Activated naive CD8-positive, alpha-beta T cell (primary cell): ENCODE results near the gene DNAJC6.
"Not testable (repeated sequence)": the region's sequence is repeated elsewhere in the genome, so short reads cannot be mapped to it uniquely, and the experiment has no call there.

ENCODE experiments used
- H3K27ac Mint-ChIP-seq: one replicate; pipeline ENCODE4 v1.8.0; 2021; ENCODE audit warnings: mixed read lengths
- H3K27me3 Mint-ChIP-seq: one replicate; pipeline ENCODE4 v1.8.0; 2021; ENCODE audit warnings: mixed read lengths
- H3K36me3 Mint-ChIP-seq: one replicate; pipeline ENCODE4 v1.8.0; 2021; ENCODE audit warnings: mixed read lengths
- H3K4me1 Mint-ChIP-seq: one replicate; pipeline ENCODE4 v1.8.0; 2021; ENCODE audit warnings: low read depth, mixed read lengths
- H3K4me3 Mint-ChIP-seq: one replicate; pipeline ENCODE4 v1.8.0; 2021; ENCODE audit warnings: mild to moderate bottlenecking, mixed read lengths
- H3K9me3 Mint-ChIP-seq: one replicate; pipeline ENCODE4 v1.8.0; 2021; ENCODE audit warnings: low read depth, mixed read lengths

The DNAJC6 gene

GRCh38 chr1:65359888-65360287, 50.5 kb downstream of the DNAJC6 start:
- Mint-ChIP-seq H3K27ac (no peak overlapping the region), H3K36me3 (no peaks in the 10 kb centered on the region), H3K4me3 (no peak overlapping the region), H3K27me3 (no peaks in the 10 kb centered on the region), H3K9me3 (no peaks in the 10 kb centered on the region), H3K4me1 (no peaks in the 10 kb centered on the region)

- Mint-ChIP-seq H3K4me1 (no peaks in the 10 kb centered on the region), H3K9me3 (no peaks in the 10 kb centered on the region), H3K27me3 (no peaks in the 10 kb centered on the region), H3K27ac (no peak overlapping the region), H3K36me3 (no peaks in the 10 kb centered on the region), H3K4me3 (no peak overlapping the region)
Observed at GRCh38 chr1:65360648-65361047, 51.3 kb downstream of the DNAJC6 start.

DNA sequence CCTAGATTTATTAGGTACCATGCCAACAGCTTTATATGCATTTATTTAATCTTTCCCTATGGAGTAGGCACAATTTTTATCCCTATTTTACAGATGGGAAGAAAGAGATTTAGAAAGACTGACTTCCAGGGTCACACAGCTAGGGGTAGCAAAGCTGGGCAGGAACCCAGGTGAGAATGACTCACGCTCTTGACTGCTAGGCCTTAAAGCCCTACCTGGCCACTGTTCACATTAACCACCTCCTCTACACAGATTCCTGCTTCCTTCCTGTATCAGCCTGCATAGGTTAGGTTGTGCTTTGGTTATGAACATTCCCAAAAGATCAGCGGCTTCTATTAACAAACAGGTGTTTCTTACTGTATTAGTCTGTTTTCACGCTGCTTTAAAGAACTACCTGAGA, 53.2 kb downstream of the DNAJC6 start:
- Mint-ChIP-seq H3K4me3 (no peak overlapping the region), H3K27me3 (no peaks in the 10 kb centered on the region), H3K27ac (no peak overlapping the region), H3K9me3 (no peaks in the 10 kb centered on the region), H3K4me1 (no peaks in the 10 kb centered on the region), H3K36me3 (no peaks in the 10 kb centered on the region)

GRCh38 chr1:65363484-65363883, 54.1 kb downstream of the DNAJC6 start:
- Mint-ChIP-seq H3K4me3 (no peak overlapping the region), H3K9me3 (no peaks in the 10 kb centered on the region), H3K27ac (no peak overlapping the region), H3K4me1 (no peaks in the 10 kb centered on the region), H3K27me3 (no peaks in the 10 kb centered on the region), H3K36me3 (no peaks in the 10 kb centered on the region)

DNA sequence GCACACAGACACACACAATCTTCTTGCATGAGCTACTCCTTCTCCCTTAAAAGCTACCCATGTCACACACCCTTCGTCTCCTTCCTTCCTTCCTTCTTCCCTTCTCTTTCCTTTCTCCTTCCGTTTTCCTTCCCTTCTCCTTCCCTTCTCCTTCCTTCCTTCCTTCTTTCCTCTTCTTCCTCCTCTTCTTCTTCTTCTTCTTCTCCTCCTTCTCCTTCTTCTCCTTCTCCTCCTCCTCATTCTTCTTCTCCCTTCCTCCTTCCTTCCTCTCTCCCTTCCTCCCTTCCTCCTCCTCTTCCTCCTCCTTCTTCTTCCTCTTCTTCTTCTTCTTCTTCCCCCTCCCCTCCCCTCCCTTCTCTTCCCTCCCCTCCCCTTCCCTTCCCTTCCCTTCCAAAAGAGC, 59.1 kb downstream of the DNAJC6 start:
- Mint-ChIP-seq H3K27ac (no peak overlapping the region), H3K36me3 (no peaks in the 10 kb centered on the region), H3K9me3 (no peaks in the 10 kb centered on the region), H3K27me3 (no peaks in the 10 kb centered on the region), H3K4me3 (no peak overlapping the region), H3K4me1 (no peaks in the 10 kb centered on the region)

DNA sequence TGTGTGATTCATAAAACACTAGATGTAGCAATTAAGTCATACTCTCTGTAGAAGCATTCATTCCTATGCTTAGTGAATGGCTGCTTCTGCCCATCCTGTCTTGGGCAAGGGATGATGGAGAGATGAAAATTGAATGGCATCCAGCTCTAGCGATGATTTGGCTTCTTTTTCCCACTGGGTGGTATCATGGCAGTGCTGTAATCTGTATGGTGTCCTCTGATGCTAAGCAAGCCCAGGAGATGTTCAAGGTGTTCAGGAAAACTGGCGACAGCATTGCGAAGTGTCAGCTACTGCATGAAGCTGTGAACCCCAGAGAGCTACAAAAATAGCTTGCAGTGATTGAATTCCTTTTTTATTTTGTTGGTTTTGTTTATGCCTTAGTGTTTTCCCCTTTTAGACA, 62.2 kb downstream of the DNAJC6 start:
- Mint-ChIP-seq H3K4me3 (no peak overlapping the region), H3K36me3 (no peaks in the 10 kb centered on the region), H3K4me1 (no peaks in the 10 kb centered on the region), H3K9me3 (no peaks in the 10 kb centered on the region), H3K27me3 (no peaks in the 10 kb centered on the region), H3K27ac (no peak overlapping the region)

- H3K9me3 Mint-ChIP-seq: no peaks in the 10 kb centered on the region
- H3K36me3 Mint-ChIP-seq: no peaks in the 10 kb centered on the region
- no peaks in the 10 kb centered on the region for H3K4me1 Mint-ChIP-seq
- H3K4me3 Mint-ChIP-seq: no peak overlapping the region
- H3K27me3 Mint-ChIP-seq: no peaks in the 10 kb centered on the region
- H3K27ac Mint-ChIP-seq: no peak overlapping the region
Observed at GRCh38 chr1:65372557-65372956, 63.2 kb downstream of the DNAJC6 start.

GRCh38 chr1:65377496-65378246, 68.3 kb downstream of the DNAJC6 start:
- Mint-ChIP-seq H3K9me3 (no peaks in the 10 kb centered on the region), H3K4me1 (no peaks in the 10 kb centered on the region), H3K27ac (no peak overlapping the region), H3K4me3 (no peak overlapping the region), H3K27me3 (peaks cover 3% of the 10 kb centered on the region), H3K36me3 (peaks cover 10% of the 10 kb centered on the region)

GRCh38 chr1:65378247-65378946, 69.1 kb downstream of the DNAJC6 start:
- Mint-ChIP-seq H3K36me3 (peaks cover 10% of the 10 kb centered on the region), H3K27me3 (peaks cover 3% of the 10 kb centered on the region), H3K9me3 (no peaks in the 10 kb centered on the region), H3K4me1 (no peaks in the 10 kb centered on the region), H3K27ac (no peak overlapping the region), H3K4me3 (no peak overlapping the region)

DNA sequence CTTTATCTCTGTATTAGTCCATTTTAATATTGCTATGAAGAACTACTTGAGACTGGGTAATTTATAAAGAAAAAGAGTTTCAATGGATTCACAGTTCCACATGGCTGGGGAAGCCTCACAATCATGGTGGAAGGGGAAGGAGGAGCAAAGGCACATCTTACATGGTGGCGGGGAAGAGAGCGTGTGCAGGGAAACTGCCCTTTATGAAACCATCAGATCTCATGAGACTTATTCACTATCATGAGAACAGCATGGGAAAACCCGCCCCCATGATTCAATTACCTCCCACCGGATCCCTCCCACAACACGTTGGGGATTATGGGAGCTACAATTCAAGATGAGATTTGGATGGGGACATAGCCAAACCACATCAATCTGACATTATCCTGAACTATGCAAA, 75.1 kb downstream of the DNAJC6 start:
- not testable (repeated sequence) for H3K9me3 Mint-ChIP-seq, H3K4me1 Mint-ChIP-seq, H3K4me3 Mint-ChIP-seq, H3K27me3 Mint-ChIP-seq, H3K27ac Mint-ChIP-seq, H3K36me3 Mint-ChIP-seq

DNA sequence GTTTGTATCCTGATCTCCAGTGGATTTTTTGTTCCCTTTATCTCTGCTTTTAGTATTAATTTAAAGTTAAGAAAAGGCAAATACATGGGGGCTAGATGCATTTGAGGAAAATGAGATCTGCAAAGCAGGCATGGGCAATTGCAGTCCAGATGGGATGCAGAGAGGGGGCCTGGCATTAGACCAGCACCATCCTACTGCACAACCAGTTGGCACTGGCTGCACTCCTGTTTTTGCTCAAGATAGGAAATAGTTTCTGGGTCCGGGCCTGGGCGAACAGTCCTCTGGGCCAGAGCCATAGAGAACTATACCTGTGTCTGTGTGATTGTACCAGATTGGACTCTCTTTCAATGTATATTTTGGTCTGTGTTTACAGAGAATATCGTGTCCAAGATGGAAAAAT, 77.1 kb downstream of the DNAJC6 start:
- H3K27ac Mint-ChIP-seq: no peak overlapping the region
- H3K9me3 Mint-ChIP-seq: no peaks in the 10 kb centered on the region
- H3K4me1 Mint-ChIP-seq: no peaks in the 10 kb centered on the region
- no peaks in the 10 kb centered on the region for H3K27me3 Mint-ChIP-seq
- H3K4me3 Mint-ChIP-seq: no peak overlapping the region
- H3K36me3 Mint-ChIP-seq: peaks cover 2% of the 10 kb centered on the region

DNA sequence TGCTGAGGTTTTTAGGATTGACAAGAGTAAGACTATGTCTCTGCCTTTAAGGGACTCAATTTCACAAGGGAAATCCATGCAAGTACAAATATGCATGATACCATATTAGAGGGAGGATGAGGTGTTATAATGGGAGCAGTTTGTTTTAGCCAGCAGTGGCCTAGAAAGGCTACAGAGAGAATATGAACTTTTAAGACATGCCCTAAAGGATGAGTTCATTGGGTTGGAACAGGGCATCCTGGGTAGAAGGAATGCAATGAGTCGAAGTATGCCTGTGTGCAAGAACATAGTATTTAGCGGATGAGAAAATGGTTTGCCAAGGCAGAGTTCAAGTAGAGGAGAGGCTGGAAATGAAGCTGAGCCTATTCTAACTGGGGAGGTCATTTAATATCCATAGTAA, 78.5 kb downstream of the DNAJC6 start:
- Mint-ChIP-seq H3K4me3 (no peak overlapping the region), H3K36me3 (no peaks in the 10 kb centered on the region), H3K9me3 (no peaks in the 10 kb centered on the region), H3K27me3 (no peaks in the 10 kb centered on the region), H3K4me1 (no peaks in the 10 kb centered on the region), H3K27ac (no peak overlapping the region)

DNA sequence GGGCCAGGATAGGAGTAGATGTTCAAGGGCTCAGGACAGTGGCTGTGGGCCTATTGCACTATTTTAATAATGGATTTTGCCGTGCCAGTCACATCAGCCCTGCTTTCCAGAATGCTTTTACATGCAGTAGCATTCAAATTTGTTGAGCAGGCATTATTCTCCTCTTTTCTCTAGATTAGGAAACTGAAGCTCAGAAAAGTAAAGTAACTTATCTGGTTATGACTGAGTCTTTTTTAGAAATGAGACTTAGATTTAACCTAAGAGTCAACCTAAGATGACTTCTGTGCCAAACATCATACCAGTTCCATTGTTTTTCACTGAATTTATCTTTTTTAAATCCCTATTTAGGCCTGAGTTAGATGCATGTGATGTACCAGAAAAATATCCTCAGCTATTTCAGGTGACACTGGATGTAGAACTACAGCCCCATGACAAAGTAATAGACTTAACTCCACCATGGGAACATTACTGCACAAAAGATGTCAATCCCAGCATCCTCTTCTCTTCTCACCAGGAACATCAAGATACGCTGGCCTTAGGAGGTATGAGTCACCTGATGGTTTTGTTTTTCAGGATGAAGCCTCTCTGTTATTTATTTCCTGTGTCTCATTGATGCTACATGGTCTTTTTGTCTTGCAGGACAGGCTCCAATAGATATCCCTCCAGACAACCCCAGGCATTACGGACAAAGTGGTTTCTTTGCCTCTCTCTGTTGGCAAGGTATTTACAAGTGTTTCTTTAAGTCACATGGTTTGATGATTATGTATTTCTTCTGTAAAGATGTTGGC, 79.8 kb downstream of the DNAJC6 start:
- H3K36me3 Mint-ChIP-seq: no peaks in the 10 kb centered on the region
- no peak overlapping the region for H3K27ac Mint-ChIP-seq
- H3K4me1 Mint-ChIP-seq: no peaks in the 10 kb centered on the region
- H3K27me3 Mint-ChIP-seq: no peaks in the 10 kb centered on the region
- H3K4me3 Mint-ChIP-seq: no peak overlapping the region
- no peaks in the 10 kb centered on the region for H3K9me3 Mint-ChIP-seq

DNA sequence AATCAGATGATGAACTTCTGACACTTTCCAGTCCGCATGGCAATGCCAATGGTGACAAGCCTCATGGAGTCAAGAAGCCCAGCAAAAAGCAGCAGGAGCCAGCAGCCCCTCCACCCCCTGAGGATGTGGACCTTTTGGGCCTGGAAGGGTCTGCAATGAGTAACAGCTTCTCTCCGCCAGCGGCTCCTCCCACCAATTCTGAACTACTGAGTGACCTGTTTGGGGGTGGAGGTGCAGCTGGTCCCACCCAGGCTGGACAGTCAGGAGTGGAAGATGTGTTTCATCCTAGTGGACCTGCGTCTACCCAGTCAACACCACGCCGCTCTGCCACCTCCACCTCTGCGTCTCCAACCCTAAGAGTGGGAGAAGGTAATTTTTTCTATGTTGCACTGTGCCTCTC, 83.2 kb downstream of the DNAJC6 start:
- no peaks in the 10 kb centered on the region for H3K9me3 Mint-ChIP-seq
- peaks cover 4% of the 10 kb centered on the region for H3K36me3 Mint-ChIP-seq
- H3K4me3 Mint-ChIP-seq: no peak overlapping the region
- H3K27me3 Mint-ChIP-seq: no peaks in the 10 kb centered on the region
- no peak overlapping the region for H3K27ac Mint-ChIP-seq
- H3K4me1 Mint-ChIP-seq: peaks cover 4% of the 10 kb centered on the region

DNA sequence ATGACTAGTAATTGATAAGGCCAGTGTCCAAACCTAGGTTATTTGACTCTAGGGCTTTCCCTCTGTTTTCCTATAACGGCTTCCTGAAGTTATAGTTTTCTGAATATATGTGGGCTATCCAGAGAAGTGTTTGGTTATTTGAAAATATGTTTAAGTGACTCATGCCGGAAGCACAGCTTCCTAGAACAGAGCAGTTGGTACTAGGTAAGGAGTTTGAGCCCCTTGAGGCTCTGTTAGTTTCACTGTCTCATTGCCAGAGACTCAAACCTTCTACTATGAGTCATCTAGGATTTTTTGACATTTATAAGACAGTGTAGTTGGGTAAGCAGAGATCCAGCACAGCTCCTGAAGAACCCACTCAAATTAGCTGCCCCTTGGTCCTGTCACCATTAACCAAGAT, 84.0 kb downstream of the DNAJC6 start:
- Mint-ChIP-seq H3K4me1 (peaks cover 4% of the 10 kb centered on the region), H3K4me3 (no peak overlapping the region), H3K27ac (no peak overlapping the region), H3K36me3 (peaks cover 4% of the 10 kb centered on the region), H3K27me3 (no peaks in the 10 kb centered on the region), H3K9me3 (no peaks in the 10 kb centered on the region)
